Epithelial cell of esophagus (primary cell): ENCODE measurements around the gene OR5A2.

ENCODE experiments used
- DNase-seq: peaks from one replicate; pipeline ENCODE4 v3.0.0; 2010; ENCODE audit warnings: low read depth
- H3K4me3 ChIP-seq: 2 replicates; pipeline ENCODE4 v1.5.1; 2011; ENCODE audit warnings: mild to moderate bottlenecking, low read length, control low read depth
- TF ChIP-seq, protein P1 (sequence below): IDR thresholded peaks from 2 replicates; pipeline ENCODE4 v1.5.1; 2011; ENCODE audit warnings: low read depth, mild to moderate bottlenecking, low read length, control low read depth, inconsistent platforms; ENCODE audit not compliant: insufficient read depth; ENCODE audit errors: missing control alignments

OR5A2 gene

DNA sequence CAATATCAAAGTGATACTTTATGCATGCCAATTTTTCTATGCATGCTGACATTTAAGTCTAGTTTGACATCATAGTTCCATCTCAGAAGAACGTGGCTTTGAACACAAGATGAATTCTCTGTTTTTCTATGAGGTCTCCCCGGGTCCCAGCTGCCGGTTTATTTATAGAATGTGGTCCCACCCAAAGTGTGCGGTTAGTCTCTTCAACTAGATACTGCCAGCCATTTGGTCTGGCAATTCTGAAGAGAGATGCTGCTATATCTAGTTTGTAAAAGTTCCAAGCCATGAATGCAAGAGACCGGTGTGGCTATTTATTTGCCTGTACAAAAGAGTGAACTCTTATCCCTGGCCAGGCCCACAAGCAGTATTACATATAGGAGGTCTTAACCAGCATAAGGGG is 9.2 kb downstream of the OR5A2 start:
- no peak overlapping the region for H3K4me3 ChIP-seq
- DNase-seq: no peak
- TF ChIP-seq, protein P1, sequence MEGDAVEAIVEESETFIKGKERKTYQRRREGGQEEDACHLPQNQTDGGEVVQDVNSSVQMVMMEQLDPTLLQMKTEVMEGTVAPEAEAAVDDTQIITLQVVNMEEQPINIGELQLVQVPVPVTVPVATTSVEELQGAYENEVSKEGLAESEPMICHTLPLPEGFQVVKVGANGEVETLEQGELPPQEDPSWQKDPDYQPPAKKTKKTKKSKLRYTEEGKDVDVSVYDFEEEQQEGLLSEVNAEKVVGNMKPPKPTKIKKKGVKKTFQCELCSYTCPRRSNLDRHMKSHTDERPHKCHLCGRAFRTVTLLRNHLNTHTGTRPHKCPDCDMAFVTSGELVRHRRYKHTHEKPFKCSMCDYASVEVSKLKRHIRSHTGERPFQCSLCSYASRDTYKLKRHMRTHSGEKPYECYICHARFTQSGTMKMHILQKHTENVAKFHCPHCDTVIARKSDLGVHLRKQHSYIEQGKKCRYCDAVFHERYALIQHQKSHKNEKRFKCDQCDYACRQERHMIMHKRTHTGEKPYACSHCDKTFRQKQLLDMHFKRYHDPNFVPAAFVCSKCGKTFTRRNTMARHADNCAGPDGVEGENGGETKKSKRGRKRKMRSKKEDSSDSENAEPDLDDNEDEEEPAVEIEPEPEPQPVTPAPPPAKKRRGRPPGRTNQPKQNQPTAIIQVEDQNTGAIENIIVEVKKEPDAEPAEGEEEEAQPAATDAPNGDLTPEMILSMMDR: no peak

DNA sequence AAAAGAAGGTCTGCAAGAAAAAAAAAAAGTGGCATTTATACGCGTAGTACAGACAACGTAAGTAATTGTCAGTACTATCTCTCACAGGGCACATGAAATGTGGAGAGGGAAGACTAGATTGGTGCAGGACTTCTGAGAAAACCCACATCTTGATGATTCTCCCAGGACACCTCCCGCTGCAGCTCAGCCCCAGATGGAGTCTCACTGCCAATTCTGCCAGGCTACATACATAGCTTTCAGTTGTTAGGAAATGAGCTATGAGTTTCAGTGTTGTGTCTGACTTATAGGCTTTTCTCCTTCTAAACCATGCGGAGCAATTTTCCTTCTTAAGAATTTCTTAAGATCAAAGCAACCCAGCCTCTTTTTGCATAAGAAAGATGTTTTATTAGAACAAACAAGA is 9.6 kb downstream of the OR5A2 start:
- no peak for DNase-seq
- TF ChIP-seq, protein P1: no peak
- no peak overlapping the region for H3K4me3 ChIP-seq

DNA sequence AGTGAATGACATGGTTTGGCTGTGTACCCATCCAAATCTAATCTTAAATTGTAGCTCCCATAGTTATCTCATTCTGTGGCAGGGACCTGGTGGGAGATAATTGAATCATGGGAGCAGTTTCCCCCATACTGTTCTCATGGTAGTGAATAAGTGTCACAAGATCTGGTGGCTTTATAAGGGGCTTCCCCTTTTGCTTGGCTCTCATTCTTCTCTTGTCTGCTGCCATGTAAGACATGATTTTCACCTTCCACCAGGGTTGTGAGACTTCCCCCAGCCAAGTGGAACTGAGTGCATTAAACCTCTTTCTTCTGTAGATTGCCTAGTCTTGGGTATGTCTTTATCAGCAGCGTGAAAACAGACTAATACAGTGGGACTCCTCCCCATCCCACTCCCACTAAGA is 11.1 kb downstream of the OR5A2 start:
- TF ChIP-seq, protein P1: no peak
- DNase-seq: no peak

DNA sequence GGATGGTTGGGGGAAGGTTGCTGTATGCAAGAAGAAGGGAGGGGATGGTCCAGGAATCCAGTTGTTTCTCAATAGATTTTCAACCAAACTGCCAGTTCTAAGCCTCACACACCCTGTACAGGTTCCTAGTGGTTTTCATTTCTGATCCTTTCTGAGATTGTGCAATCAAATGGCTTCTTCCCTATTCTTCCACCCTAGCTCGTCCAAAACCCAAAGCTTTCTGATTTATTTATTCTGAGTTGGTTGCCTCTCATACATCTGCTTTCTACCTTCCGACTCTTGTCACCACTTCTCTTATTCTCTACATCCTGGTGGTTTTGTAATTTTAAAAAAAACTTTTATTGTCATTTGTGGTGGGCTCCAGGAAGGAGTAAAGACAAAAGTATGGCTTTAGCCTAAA is 12.6 kb downstream of the OR5A2 start:
- TF ChIP-seq, protein P1: no peak
- no peak for DNase-seq
- H3K4me3 ChIP-seq: no peak overlapping the region

More for the DNA sequence above, 11.1 kb downstream of the OR5A2 start:
- H3K4me3 ChIP-seq: no peak overlapping the region

DNA sequence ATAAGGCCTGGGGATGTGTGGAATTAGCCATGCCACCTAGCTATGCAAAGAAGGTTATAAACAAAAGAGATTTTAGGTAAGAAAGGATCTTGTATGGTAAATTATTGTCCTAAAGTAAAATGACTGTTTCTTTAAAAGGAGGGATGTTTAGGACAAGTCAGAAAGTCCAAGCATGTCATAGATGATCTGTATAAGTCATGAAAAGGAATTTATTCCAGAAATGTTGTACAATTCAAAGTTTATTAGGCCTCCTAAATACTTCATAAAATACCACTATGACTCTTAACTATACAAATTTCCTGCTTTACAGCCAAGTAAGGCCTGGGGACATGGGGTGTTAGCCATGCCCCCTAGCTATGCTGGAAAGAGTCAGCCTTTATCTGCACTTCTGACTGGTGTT is 22.7 kb downstream of the OR5A2 start:
- DNase-seq: no peak
- TF ChIP-seq, protein P1: no peak
- H3K4me3 ChIP-seq: no peak overlapping the region

DNA sequence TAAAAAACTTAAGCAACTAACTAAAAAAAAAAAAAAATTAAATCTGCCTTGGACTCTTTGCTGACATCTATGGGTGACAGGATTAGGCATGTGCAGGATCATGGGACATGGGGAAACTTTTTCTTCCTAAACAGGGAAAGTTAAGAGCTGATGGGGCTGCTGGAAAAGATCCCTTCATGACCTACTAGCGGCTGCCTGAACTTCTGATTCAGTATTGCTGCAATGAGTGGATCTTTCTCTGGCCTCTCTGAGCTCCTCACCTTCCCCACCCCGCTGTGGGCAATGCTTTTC is 25.0 kb downstream of the OR5A2 start:
- H3K4me3 ChIP-seq: no peak overlapping the region
- TF ChIP-seq, protein P1: no peak
- no peak for DNase-seq

DNA sequence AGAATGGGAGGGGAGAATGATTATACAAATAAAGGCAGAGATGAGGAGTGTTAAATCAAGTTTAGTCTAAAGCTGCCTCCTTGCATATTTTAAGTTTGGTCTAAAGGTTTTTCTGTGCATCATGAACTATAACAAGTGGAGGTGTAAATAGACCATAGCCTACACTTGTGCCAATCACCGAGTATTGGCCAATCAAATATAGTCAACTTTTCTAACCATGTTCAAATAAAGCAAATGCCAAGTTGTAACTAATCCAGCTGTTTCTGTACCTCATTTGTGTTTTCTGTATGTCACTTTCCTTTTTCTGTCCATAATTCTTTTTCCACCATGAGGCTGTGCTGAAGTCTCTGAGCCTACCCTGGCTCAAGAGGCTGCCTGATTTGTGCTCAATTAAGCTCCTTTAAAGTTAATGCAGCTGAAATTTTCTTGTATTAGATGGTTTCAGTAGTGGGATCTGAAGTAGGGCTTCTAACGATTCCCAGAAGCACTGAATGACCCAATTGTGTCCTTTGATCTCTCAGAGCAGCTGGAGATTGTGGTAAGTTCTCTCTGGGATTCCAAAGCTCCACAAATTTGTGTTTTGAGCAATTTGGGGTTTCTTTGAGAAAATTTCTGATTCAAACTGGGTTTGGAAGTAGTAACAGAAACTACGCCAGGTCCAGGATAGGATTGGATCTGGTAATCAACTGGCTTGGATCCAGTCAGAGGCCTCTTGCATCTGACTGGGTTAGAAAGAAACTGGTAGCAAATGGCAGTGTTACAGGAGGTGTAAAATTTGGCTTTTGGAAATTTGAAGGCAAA is 25.6 kb downstream of the OR5A2 start:
- DNase-seq: no peak
- TF ChIP-seq, protein P1: no peak
- no peak overlapping the region for H3K4me3 ChIP-seq
